ENCODE measurements around the gene OVOL3. TPM values are rescaled to one million over a fixed set of nuclear protein-coding genes. Genes with fewer than 3 reads are reported as not detected.
"Not testable (repeated sequence)": the region's sequence is repeated elsewhere in the genome, so short reads cannot be mapped to it uniquely, and the experiment has no call there.

Gene OVOL3
- polyA plus RNA-seq, 1 donor = not detected

GRCh38 chr19:36131221-36131620 is 20.3 kb downstream of the OVOL3 start:
- DNase-seq (ENCODE audit: low read depth) = not testable (repeated sequence)

- not testable (repeated sequence) for DNase-seq (ENCODE audit: low read depth)
Observed at GRCh38 chr19:36134867-36135266, 23.9 kb downstream of the OVOL3 start.

- no peak for DNase-seq (ENCODE audit: low read depth)
Observed at GRCh38 chr19:36136964-36137686, 26.2 kb downstream of the OVOL3 start.

- no peak for DNase-seq (ENCODE audit: low read depth)
Observed at GRCh38 chr19:36139120-36139472, 28.2 kb downstream of the OVOL3 start.

GRCh38 chr19:36139473-36140303 is 28.7 kb downstream of the OVOL3 start, which contains the start of gene CAPNS1:
Gene CAPNS1, plus strand, starts transcription at chr19:36140066. Its CDS starts 946 bp downstream, at chr19:36141012.
- peak; percentile 91 for DNase-seq (ENCODE audit: low read depth)

- DNase-seq (ENCODE audit: low read depth) = no peak
Observed at GRCh38 chr19:36140304-36141038, 29.5 kb downstream of the OVOL3 start.

GRCh38 chr19:36141039-36141927 is 30.3 kb downstream of the OVOL3 start:
- no peak for DNase-seq (ENCODE audit: low read depth)

GRCh38 chr19:36142046-36142445 is 31.1 kb downstream of the OVOL3 start:
- no peak for DNase-seq (ENCODE audit: low read depth)

- DNase-seq (ENCODE audit: low read depth) = no peak
Observed at GRCh38 chr19:36142496-36142895, 31.6 kb downstream of the OVOL3 start.

GRCh38 chr19:36144624-36145023 is 33.7 kb downstream of the OVOL3 start:
- no peak for DNase-seq (ENCODE audit: low read depth)

GRCh38 chr19:36149673-36150406 is 38.9 kb downstream of the OVOL3 start:
- DNase-seq (ENCODE audit: low read depth) = no peak

- DNase-seq (ENCODE audit: low read depth) = no peak
Observed at GRCh38 chr19:36150586-36150985, 39.6 kb downstream of the OVOL3 start.

GRCh38 chr19:36151144-36152018 is 40.4 kb downstream of the OVOL3 start:
- DNase-seq (ENCODE audit: low read depth) = no peak

- no peak for DNase-seq (ENCODE audit: low read depth)
Observed at GRCh38 chr19:36152019-36152351, 41.0 kb downstream of the OVOL3 start.

GRCh38 chr19:36152352-36153091 is 41.6 kb downstream of the OVOL3 start, which contains the start of gene COX7A1:
Gene COX7A1, minus strand, starts transcription at chr19:36152447. Its CDS starts 40 bp downstream, at chr19:36152407.
- DNase-seq (ENCODE audit: low read depth) = no peak

GRCh38 chr19:36153126-36153525 is 42.2 kb downstream of the OVOL3 start:
- DNase-seq (ENCODE audit: low read depth) = no peak

- no peak for DNase-seq (ENCODE audit: low read depth)
Observed at GRCh38 chr19:36160821-36161596, 50.1 kb downstream of the OVOL3 start.

Measured in forelimb muscle (tissue), 1 donor.